Hematopoietic multipotent progenitor cell (in vitro differentiated cells): ENCODE measurements around the gene ARRDC2. TPM values are rescaled to one million over a fixed set of nuclear protein-coding genes. Genes with fewer than 3 reads are reported as not detected.
"Not testable (repeated sequence)": the region's sequence is repeated elsewhere in the genome, so short reads cannot be mapped to it uniquely, and the experiment has no call there.

ENCODE experiments used
- DNase-seq, 3 donors: peaks; one replicate each; pipeline ENCODE4 v3.0.0-alpha.2; 2011 to 2015; ENCODE audit warnings: low read depth in 2 of 3, low spot score in 2 of 3
- total RNA-seq: library from RNA; depleted of rRNA; stranded (reverse); fragments of >200 nt; gene quantifications from one replicate; pipeline ENCODE4 v1.2.3, GENCODE V29; 2012

ARRDC2 gene
- total RNA-seq, 1 donor = 87.5 TPM

DNA sequence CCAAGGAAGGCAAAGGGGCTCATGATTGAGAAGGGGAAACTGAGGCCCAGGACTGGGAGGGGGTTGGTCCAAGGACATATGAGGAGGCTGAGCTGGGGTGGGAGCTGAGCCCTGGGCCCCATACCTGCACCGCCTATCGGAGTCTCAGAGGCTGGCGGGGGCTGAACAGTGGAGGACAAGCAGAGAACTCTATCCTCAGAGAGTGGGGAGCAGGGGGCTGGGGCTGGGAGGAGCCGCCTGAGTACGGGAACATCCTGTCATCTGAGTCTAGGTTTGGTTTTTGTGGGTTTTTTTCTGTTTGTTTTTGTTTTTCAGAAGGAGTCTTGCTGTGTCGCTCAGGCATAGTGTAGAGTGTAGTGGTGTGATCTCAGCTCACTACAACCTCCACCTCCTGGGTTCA is 6.2 kb downstream of the ARRDC2 start:
- no peak for DNase-seq

DNA sequence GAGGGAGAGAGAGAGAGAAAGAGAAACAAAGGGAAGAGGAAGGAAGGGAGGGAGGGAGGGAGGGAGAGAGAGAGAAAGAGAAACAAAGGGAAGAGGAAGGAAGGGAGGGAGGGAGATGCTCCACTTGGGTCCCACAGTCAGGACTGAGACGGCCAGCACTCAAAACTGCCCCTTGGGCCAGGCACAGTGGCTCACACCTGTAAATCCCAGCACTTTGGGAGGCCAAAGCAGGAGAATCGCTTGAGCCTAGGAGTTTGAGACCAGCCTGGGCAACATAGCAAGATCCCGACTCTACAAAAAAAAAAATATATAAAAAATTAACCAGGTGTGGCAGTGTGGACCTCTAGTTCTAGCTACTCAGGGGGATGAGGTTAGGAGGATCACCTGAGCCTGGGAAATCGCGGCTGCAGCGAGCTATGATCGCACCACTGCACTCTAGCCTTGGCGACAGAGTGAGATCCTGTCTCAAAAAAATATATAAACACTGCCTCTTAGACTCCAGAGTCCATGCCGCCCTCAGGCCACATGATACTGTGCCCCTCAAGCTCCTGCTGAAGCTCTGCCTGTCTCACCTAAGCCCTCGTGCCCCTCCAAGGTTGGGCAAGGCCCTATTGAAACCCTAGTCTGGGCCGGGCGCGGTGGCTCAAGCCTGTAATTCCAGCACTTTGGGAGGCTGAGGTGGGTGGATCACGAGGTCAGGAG is 8.4 kb downstream of the ARRDC2 start:
- DNase-seq = no peak

DNA sequence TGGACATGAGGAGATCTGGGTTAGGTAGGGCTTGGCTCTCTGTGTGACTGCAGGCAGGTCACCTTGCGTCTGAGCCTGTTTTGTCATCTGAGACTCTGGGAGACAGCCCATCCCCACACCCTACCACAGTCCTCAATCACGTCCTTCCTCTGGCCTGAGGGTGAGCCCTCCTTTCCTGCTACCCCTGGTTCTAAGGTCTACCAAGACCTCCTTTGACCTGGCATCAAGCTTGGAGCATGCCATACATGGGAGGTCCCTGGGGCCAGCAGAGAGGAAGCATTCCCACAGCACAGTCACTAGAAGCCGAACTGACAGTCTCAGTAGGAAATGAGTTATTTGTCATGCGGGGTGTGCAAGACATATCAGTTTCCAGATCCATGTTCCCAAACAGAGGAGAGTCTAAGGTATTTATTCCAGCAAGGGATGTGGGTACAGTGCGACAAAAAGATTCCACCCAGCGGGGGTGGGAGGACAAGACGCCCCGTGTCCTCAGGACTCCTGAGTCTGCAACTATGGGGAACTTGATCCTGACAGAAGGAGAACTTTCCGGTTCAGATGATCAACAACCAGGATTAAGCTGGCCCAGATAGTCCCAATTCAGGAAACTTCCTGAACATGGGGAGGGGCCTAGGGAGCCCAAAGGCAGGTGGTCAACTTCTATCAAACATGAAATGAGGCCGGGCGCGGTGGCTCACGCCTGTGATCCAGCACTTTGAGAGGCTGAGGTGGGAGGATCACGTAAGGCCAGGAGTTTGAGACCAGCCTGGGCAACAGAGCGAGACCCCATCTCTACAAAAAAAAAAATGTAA is 9.5 kb downstream of the ARRDC2 start:
- no peak for DNase-seq

DNA sequence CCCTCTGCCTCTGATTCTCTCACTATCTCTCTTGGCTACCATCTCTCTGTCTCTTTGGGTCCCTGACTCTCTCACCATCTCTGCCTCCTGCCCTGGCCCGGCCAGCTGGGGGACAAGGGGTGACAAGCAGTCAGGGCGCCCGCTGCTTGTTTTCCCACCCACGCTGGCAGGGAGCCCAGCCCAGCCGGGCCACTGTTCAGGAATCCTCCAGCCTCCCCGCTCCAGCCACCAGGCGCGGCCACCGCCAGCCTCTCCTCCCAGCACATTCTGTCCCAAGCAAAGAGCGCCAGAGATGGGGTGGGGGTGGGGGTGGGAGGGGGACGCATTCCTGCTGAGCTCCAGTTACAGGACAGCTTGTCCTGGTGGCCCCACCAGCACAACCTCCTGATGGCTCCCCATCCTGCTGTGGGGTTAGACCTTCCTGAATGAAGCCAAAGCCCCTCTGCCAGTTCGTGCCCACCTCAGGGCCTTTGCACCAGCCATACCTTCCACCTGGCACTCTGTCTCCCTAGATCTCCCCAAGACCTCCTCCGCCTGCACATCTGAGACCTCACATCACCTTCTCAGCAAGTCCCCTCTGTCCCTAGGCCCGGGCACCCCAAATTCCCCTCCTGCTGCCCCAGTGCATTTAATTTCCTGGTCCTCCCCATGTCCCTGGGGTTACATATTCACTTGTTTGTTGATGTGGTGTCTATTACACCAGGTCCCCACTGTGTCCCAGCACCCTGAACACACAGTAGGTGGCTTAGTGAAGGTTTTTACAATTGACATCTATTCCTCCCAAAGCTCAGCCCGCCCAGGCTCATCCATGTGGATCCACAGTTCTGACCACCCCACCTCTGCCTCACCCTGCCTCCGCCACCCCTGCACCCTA is 12.5 kb downstream of the ARRDC2 start:
- DNase-seq = no peak

DNA sequence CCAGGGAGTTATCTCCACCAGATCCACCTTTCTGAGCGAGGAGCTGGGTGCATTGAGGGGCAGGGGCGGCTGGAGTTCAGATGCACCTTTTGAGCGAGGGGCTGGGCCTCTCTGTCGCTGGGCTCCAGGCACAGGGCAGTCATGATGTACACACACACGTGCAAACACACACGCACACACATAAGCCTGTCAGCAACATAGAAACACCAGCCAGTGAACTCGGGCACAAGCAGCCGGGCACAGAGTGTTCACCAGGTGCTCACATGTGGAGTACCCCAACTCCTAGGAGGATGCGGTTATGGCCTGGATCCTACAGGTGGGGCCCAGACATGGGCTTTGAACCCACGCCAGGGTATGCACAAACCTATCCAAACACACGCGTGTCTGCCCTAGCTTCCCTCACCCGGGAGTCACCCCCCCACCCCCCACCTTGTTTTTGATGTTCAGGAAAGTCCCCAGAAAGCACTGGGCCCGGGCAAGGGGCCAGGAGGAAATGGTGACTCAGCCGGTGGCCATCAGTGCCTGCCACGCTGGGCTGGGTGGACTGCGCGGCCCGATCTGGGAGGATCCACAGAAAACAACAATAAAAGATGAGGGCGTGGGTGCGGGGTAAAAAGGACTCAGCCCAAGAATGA is 13.3 kb downstream of the ARRDC2 start:
- peak in 2 of 3 donors; percentile 95 to 98 for DNase-seq

DNA sequence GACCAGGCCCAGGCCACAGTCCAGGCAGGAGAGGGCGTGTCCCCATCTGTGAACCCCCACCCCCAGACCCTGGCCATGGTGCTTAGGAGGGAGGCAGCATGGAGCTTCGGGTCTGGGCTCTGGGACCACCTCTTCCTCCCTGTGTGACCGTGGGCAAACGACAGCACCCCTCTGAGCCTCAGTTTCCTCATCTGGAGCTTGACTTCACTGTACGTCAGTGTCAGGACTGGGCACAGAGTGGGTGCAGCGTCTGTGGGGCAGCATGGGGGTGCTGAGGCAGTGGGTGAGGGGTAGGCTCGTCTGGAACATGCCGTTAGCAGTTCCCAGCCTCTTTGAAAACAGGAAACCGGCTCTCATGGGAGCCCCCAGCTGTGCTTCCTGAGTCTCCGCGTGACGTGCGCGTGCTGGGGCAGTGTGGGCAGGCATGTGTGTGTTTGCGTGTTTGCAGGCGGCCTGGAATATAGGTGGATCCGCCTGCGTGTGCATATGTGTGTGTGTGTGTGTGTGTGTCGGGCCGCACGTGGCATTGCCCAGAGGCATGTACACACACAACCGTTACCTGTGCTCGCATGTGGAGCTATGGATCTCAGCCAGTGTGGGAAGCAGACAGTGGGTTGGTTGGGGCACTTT is 15.8 kb downstream of the ARRDC2 start:
- DNase-seq = peak in 2 of 3 donors; percentile 95 to 97

DNA sequence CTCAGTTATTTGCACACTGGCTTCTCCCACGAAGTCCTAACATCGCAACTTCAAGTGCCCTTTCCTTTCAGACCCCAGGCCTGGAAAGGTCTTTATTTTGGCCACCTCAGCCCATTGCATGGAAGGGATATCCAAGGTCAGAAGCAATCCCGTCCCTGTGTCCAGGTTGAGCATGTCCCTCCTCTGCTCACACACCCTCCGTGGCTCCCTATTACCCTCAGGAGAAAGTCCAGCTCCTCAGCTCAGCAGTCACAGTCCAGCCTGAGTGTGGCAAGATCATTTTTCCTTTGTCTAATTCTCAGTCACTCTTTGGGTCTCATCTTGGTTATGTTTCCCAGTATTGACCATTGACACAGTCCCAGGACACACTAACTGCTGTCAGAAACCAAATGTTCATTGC is 19.2 kb downstream of the ARRDC2 start:
- DNase-seq = no peak

DNA sequence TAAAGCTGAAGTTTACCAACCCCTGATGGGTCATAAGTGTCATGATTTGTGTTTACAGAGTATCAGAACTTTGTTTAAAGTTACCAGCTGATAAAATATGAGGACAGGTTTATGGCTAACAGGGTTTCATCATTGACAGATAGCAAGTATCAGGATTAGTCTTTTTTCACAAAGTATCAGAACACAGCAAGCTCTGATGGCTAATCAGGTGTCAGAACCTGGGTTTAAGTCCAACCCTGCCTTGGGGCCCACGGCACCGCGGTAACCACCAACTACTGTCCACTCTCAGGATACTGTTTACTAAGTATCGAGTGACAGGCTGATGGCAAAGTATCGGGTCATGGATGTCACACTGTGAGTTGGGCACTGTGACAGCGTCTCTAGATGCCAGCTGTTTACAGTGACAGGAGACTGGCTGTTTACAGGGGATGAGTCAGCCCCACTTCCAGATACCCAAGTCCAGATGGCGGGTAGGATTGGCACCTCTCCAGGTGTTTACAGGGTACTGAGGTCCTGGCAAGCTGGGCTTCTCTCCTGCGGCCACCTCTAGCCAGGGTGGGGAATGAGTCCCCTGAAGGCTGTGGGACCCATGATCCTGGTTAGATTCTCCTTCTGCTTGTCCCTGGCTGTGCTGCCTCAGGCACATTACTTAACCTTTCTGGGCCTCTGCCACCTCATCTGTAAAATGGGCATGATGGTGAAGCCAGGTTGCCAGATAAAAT is 21.8 kb downstream of the ARRDC2 start:
- DNase-seq = peak in 2 of 3 donors; percentile 31 to 54

DNA sequence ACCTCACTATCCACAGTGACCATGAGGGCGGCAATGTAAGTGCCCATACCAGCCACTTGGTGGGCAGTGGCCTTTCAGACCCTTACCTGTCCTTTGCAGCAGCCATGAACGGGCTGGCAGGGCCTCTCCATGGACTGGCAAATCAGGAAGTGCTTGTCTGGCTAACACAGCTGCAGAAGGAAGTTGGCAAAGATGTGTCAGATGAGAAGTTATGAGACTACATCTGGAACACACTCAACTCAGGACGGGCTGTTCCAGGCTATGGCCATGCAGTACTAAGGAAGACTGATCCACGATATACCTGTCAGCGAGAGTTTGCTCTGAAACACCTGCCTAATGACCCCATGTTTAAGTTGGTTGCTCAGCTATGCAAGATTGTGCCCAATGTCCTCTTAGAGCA is 23.4 kb downstream of the ARRDC2 start:
- DNase-seq = peak in 1 of 3 donors; percentile 42

DNA sequence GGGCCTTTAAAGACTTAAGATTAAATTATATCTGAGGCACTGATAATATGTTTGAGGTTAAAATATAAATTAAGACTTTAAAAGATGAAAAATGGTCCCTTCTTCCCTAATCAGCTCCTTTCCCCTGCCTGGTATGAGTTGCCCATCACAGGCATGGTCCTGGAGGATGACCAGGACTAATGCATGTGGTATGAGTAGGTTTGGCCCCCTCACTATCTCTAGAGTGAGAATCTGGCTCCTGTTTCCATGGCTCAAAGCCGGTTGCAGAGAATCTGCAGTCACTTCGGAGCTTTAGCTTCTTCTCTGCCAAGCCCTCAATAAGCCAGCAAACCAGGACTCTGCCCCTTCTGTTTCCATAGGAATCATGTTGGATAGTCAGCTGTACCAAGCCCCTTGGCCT is 24.1 kb downstream of the ARRDC2 start:
- DNase-seq = not testable (repeated sequence)

DNA sequence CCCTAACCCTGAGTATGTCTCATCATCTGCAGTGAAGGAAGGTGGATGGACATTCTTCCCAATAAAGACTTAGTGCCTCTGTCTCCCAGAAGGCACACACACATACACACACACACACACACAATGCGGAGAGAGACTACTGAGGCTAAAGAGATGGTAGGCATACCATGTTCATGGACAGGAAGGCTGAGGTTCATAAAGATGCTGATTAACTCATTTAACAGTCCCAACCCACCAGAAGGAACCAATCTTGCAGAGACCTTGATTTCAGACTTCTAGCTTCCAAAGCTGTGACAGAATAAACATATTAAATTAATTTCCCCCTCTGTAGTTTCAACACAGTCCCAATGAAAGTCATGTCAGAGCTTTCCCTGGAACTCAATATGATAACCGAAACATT is 33.1 kb downstream of the ARRDC2 start:
- DNase-seq = no peak

DNA sequence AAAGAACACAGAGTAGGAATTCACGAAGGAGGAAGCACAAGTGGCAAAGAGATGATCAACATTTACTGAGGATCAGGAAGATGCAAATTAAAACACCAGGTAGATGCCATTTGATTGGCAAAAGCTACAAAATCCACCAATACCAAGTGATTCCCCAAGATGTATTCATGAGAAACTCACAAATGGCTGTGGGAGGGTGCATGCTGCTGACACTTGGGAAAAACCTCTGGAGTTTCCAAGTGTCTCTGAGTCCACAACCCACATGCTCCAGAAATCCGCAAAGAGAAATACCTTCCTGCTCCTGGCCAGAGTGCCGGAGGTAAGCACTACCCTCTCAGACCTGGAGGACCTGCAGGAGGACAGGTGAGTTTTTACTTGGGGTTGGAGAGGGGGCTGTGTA is 35.7 kb downstream of the ARRDC2 start:
- no peak for DNase-seq

DNA sequence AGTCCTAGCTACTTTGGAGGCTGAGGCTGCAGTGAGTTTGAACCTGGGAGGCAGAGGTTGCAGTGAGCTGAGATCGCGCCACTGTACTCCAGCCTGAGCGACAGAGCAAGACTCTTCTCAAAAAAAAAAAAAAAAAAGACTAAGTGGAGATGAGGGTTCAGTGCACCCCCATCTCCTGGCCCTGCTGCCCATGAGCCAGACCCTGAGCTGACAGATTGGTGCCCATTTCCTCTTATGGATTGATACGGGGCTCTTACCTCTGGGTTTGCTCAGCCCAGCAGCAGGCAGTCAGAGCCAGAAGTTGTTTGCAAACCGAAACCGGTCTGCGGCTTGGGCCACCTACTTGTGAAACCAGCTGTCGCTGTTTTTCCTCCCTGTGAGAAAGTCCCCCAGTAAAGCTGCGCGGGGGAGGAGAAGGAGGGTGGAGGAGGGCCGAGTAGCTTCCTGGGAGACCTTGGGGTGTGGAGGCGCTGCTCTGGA is 36.9 kb downstream of the ARRDC2 start:
- peak; percentile 61 to 90 (median 86) for DNase-seq

DNA sequence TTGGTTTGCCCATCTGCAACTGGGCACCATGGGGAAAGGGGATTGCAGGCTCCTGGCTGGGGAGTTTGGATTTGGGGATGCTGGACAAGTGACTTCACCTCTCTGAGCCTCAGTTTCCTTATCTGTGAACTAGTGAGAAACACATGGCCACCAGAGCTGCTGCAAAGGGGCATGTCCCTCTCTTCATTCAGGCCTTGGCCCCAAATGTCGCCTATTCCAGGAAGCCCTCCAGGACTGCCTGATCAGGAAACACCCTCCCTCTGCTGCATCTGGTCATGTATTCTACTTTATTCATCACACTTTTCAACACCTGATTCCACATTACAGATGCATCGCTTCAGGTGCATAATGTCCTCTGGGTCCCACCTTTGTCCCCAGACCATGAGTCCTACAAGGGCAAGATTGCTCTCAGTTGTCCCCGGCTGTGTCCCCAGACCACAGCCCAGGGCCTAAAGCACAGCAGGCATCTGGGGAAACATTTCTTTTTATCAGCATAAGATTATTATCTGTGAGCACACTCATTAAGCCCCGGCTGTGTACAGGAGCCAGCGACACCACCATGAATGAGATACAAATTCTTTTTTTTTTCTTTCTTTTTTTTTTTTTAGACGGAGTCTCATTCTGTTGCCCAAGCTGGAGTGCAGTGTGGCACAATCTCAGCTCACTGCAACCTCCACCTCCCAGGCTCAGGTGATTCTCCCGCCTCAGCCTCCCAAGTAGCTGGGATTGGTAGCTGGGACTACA is 37.5 kb downstream of the ARRDC2 start:
- DNase-seq = no peak

DNA sequence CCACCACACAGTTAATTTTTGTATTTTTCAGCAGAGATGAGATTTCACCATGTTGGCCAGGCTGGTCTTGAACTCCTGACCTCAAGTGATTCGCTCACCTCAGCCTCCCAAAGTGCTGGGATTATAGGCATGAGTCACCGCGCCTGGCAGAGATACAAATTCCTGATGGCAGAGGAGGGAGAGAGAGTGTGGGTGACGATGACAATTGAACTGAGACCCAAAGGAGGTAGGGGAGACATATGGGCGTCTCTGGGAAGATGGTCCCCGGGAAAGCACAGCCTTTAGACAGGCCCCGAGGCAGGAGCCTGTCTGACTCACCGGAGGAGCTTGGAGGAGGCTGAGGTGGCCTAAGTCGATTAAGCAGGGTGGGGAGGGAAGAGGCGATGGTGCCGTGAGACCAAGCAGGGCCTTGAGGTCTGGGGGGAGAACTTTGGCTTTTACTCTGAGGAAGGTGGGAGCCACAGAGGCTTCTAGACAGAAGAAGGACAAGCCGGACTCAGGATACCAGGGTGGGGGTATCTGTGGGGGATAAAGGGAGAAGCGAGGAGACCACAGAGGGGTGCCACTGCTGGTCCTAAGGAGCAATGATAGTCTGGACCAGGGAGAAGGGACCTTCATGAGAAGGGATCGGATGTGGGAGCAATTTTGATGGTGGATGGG is 38.2 kb downstream of the ARRDC2 start:
- no peak for DNase-seq

DNA sequence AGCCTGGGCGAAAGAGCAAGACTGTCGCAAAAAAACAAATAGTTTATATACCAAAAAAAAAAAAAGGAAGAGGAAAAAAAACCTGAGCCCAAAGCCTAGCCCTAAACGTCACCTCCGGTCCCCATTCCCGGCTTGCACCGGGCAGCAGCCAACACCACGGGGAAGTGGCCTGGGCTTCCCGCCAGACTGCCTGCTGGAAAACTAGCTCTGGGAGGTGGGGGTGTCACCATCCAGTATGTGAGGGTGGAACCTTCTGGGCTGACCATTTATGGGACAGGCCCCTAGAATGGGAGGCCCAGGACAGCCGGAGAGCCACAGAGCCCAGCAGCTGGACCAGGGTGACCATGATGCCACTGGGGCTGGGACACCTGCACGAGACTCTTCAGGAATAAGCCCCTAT is 41.4 kb downstream of the ARRDC2 start:
- DNase-seq = no peak

DNA sequence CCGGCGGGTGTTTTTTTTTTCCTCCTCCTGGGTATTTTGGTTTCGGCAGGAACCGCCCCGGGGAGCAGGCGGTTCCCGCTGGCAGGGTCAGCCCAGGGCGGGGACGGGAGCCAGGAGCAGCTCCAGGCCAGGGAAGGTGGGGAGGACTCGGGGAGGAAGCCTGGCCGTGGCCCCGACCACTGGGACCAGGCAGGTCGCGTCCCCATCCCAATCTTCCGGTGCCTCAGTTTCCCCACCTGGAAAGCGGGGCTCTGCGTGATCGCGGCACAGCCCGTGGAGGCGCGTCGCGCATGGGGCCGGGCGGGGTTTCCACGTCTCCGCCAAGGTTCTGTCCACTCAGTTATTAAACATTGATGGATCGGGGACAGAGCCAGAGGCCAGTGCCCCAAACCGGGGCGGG is 43.9 kb downstream of the ARRDC2 start:
- DNase-seq = no peak

DNA sequence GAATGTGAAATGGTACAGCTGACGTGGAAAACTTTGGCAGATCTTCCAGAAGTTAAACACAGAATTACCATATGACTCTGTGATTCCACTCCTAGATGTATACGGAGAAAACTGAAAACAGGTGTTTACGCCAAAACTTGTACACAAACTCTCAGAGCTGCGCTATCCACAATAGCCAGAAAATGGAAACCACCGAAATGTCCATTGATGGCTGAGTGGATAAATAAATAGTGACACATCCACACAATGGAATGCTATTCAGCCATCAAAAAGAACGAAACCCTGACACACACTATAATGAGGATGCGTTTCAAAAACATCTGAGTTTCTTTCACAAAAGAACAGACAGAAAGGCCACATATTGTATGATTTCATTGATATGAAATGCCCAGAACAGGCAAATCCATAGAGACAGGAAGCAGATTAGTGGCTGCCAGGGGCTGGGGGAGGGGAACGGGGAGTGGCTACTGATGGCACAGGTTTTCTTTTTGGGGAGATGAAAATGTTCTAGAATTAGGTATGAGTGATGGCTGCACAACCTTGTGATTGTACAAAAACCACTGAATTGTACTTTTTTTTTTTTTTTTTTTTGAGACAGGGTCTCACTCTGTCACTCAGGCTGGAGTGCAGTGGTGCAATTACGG is 45.7 kb downstream of the ARRDC2 start:
- DNase-seq = no peak
